Pancreas (tissue), 10 donors: Measurements from ENCODE around the gene GRIP1. TPM values are rescaled to one million over a fixed set of nuclear protein-coding genes. Genes with fewer than 3 reads are reported as not detected.
A peak's percentile ranks its signal among the peaks of the same experiment; 100 is the strongest.

Experiments
- ATAC-seq, 4 donors: fragments of 200-7000 bp; cut with Tn5 transposase; one replicate each; pipeline versions ENCODE4 v1.8.0 to v1.9.1; 2020; ENCODE audit warnings: mild to moderate bottlenecking in 4 of 4, moderate library complexity in 4 of 4
- DNase-seq, 6 donors: peaks; one replicate each; pipeline ENCODE4 v3.0.0-alpha.2; 2020
- FAIRE-seq: peaks from 2 replicates; lab custom pipeline; 2012; peaks lifted over from hg19 to GRCh38; lab: Jason Lieb, UNC
- H3K27ac ChIP-seq, 4 donors: fragments of 200-600 bp; sonication (generic); 1 replicate in 3 of 4; 2 replicates in 1 of 4; pipeline versions ENCODE4 v1.5.0 to v1.8.0; 2020
- H3K27me3 ChIP-seq, 4 donors: fragments of 200-600 bp; one replicate each; pipeline ENCODE4 v1.8.0; 2021
- H3K36me3 ChIP-seq, 3 donors: fragments of 200-600 bp; sonication (generic) in 1 of 3; one replicate each; pipeline versions ENCODE4 v1.5.0 to v1.8.0; 2020 to 2021
- H3K4me1 ChIP-seq, 3 donors: fragments of 200-600 bp; one replicate each; pipeline ENCODE4 v1.8.0; 2021
- H3K4me3 ChIP-seq, 4 donors: fragments of 200-600 bp; sonication (generic) in 2 of 4; one replicate each; pipeline versions ENCODE4 v1.5.0 to v1.8.0; 2020 to 2021
- H3K9me3 ChIP-seq, 4 donors: fragments of 200-600 bp; one replicate each; pipeline ENCODE4 v1.8.0; 2021
- CTCF ChIP-seq, 4 donors: fragments of 200-600 bp; sonication (generic) in 3 of 4; IDR thresholded peaks; one replicate each; pipeline versions ENCODE4 v1.5.0 to v1.8.0; 2021; ENCODE audit warnings: antibody characterized with exemption in 4 of 4
- WGBS, 2 donors: extraction: QIAGEN DNeasy Blood & Tissue Kit; methylation state at CpG; one replicate each; pipeline ENCODE4 v1.1.7; 2013; 5-methylcytosine and 5-hydroxymethylcytosine counted together
- intact Hi-C, 3 donors: fragments of 100-400 bp; cut with DNase I; formaldehyde crosslinking; loops; one replicate each; pipeline versions ENCODE4 v1.11.1 to v1.14.2; 2022
- polyA plus RNA-seq, 2 donors: library from polyadenylated mRNA; stranded (reverse); fragments of 200-250 nt; gene quantifications; one replicate each; pipeline ENCODE4 v1.2.3, GENCODE V29; 2013
- total RNA-seq, 6 donors: library from RNA; stranded (reverse); fragmentation: NEBNext Ultra II Directional in 4 of 6; extraction: Animal tissue kit (Norgen Biotek cat#: 25700) in 4 of 6; gene quantifications; one replicate each; pipeline versions ENCODE4 v1.2.1 to v1.2.4, GENCODE V29; 2021 to 2023
- donor health status: healthy with polysubstance abuse.
- donor health status: DM: no; HTN: no; CAD: no; lungs with moderate emphysema.
- donor health status: DM: no; HTN: no; CAD: no.
- donor health status: control.
- donor health status: control.
- donor health status: Bipolar disorder and iron deficiency.
- donor health status: DM: yes; HTN: yes; CAD: no.
- donor health status: DM: no; HTN: no; CAD: no.
- donor health status: DM: no; HTN: no; CAD: no.
- donor health status: DM: yes; HTN: yes; CAD: no.

GRIP1 gene
- total and polyA plus RNA-seq, 8 donors = 0.89 to 6.8 (median 4.7) TPM

- intact Hi-C loops = no loop called here
- no peak for FAIRE-seq
- no peak overlapping the region for H3K4me3 ChIP-seq
- no peaks in the 10 kb centered on the region for H3K27me3 ChIP-seq
- ATAC-seq = no peak
- no peak for DNase-seq
- H3K9me3 ChIP-seq = no peaks in the 10 kb centered on the region
- H3K27ac ChIP-seq = no peak overlapping the region
- H3K4me1 ChIP-seq = no peaks in the 10 kb centered on the region
- no peaks in the 10 kb centered on the region for H3K36me3 ChIP-seq
- TF ChIP-seq CTCF (IDR thresholded peaks at IDR 0.05) = no peak
- 73 to 79% methylated on average over 6 of the region's 6 CpGs for WGBS, 2 donors
Observed at GRCh38 chr12:66354291-66354690, 324.6 kb downstream of the GRIP1 start.

- no peak overlapping the region for H3K27ac ChIP-seq
- FAIRE-seq (no peak), ATAC-seq (no peak), DNase-seq (no peak)
- H3K4me3 ChIP-seq = no peak overlapping the region
- no peaks in the 10 kb centered on the region for H3K36me3 ChIP-seq
- WGBS, 2 donors = 97 to 99% methylated on average over 8 of the region's 8 CpGs
- no peaks in the 10 kb centered on the region for H3K27me3 ChIP-seq
- intact Hi-C loops = no loop called here
- no peaks in the 10 kb centered on the region for H3K9me3 ChIP-seq
- no peaks in the 10 kb centered on the region for H3K4me1 ChIP-seq
- no peak for TF ChIP-seq CTCF (IDR thresholded peaks at IDR 0.05)
Observed at GRCh38 chr12:66352899-66353298, 326.0 kb downstream of the GRIP1 start.

GRCh38 chr12:66352197-66352596 is 326.7 kb downstream of the GRIP1 start:
- Histone ChIP-seq H3K4me1 (no peaks in the 10 kb centered on the region), H3K4me3 (no peak overlapping the region), H3K27me3 (no peaks in the 10 kb centered on the region), H3K36me3 (no peaks in the 10 kb centered on the region), H3K27ac (no peak overlapping the region), H3K9me3 (no peaks in the 10 kb centered on the region)
- no peak for DNase-seq
- FAIRE-seq = no peak
- intact Hi-C loops = no loop called here
- no peak for TF ChIP-seq CTCF (IDR thresholded peaks at IDR 0.05)
- WGBS, 2 donors = 85% methylated on average over 9 of the region's 9 CpGs
- peak in 2 of 4 donors; percentile 44 to 46 for ATAC-seq

- ATAC-seq = no peak
- no peak for FAIRE-seq
Observed at GRCh38 chr12:66351301-66351700, 327.6 kb downstream of the GRIP1 start.

More at GRCh38 chr12:66351301-66351700, 327.6 kb downstream of the GRIP1 start:
- Histone ChIP-seq H3K27me3 (no peaks in the 10 kb centered on the region), H3K36me3 (no peaks in the 10 kb centered on the region), H3K9me3 (no peaks in the 10 kb centered on the region), H3K27ac (no peak overlapping the region), H3K4me1 (no peaks in the 10 kb centered on the region), H3K4me3 (no peak overlapping the region)
- no peak for DNase-seq
- intact Hi-C loops = no loop called here
- 84 to 91% methylated on average over 2 of the region's 2 CpGs for WGBS, 2 donors
- TF ChIP-seq CTCF (IDR thresholded peaks at IDR 0.05) = no peak
